ENCODE measurements around the gene RCL1.

DNA sequence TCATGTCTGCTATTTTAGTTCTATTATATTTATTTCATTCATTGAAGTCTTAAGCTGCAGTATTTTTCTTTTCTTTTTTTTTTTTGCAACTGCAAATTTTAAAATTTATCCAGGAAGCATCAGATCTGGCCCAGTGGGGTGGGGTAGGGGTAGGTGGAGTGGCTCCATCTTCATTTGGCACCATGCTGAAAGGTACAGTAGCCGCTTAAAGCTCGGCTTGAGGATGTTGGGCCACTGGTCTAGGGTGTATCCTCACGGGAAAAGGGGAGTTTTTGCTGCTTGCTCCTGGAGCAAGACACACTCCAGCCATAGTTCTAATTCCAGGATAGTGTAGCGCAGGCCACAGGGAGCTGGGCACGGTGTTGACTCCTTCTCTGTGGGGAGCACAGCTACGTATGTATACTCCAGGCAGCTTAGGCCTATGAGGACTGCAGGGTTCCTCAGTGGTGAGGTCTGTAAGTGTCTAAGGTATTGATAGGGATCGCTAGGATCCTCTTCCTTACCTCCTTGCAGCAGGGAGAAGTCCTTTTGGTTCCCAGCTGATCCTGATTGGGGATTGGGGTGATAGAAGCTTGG is 22.7 kb downstream of the RCL1 start:
- no peak for TF ChIP-seq PATZ1 (CRISPR knock-in tag; IDR thresholded peaks at IDR 0.05; ENCODE audit: borderline replicate concordance)
- no peak for TF ChIP-seq ZNF565 (CRISPR knock-in tag; conservative IDR thresholded peaks at IDR 0.05; ENCODE audit: low read depth)
